Mesendoderm (in vitro differentiated cells): Measurements from ENCODE around the gene THAP7.

ENCODE experiments used
- DNase-seq: peaks from one replicate; pipeline ENCODE4 v3.0.0; 2013
- H2AK5ac ChIP-seq: 2 replicates; pipeline ENCODE4 v1.6.1; 2013; ENCODE audit warnings: low read length, inconsistent platforms
- H2BK120ac ChIP-seq: 2 replicates; pipeline ENCODE4 v1.6.1; 2013; ENCODE audit warnings: low read depth, mild to moderate bottlenecking, low read length, moderate library complexity, mixed read lengths
- H2BK15ac ChIP-seq: replicated peaks from 2 replicates; pipeline ENCODE4 v1.6.1; 2013; ENCODE audit warnings: low read depth, mild to moderate bottlenecking, moderate library complexity
- H2BK5ac ChIP-seq: 2 replicates; pipeline ENCODE4 v1.6.1; 2013; ENCODE audit warnings: low read length, inconsistent platforms
- H3K18ac ChIP-seq: 2 replicates; pipeline ENCODE4 v1.6.1; 2013; ENCODE audit warnings: mild to moderate bottlenecking, low read length, mixed read lengths
- H3K23ac ChIP-seq: one replicate; pipeline ENCODE4 v1.6.1; 2013; ENCODE audit warnings: low read length
- H3K27ac ChIP-seq: 2 replicates; pipeline ENCODE4 v1.5.1; 2013; ENCODE audit warnings: low read depth, mild to moderate bottlenecking, inconsistent platforms, low read length, moderate library complexity
- H3K27me3 ChIP-seq: 2 replicates; pipeline ENCODE4 v1.6.1; 2013; ENCODE audit warnings: low read length, control low read depth, mild to moderate bottlenecking, inconsistent platforms; ENCODE audit not compliant: insufficient read depth, poor library complexity
- H3K36me3 ChIP-seq: 2 replicates; pipeline ENCODE4 v1.6.1; 2013; ENCODE audit warnings: low read length, inconsistent platforms; ENCODE audit not compliant: control insufficient read depth, insufficient read depth
- H3K4ac ChIP-seq: one replicate; pipeline ENCODE4 v1.6.1; 2013; ENCODE audit warnings: low read depth, mild to moderate bottlenecking, low read length, moderate library complexity
- H3K4me1 ChIP-seq: 2 replicates; pipeline ENCODE4 v1.6.1; 2013; ENCODE audit warnings: low read depth, low read length, inconsistent platforms; ENCODE audit not compliant: control insufficient read depth
- H3K4me2 ChIP-seq: 2 replicates; pipeline ENCODE4 v1.6.1; 2013; ENCODE audit warnings: low read length
- H3K4me3 ChIP-seq: 2 replicates; pipeline ENCODE4 v1.5.1; 2013; ENCODE audit warnings: mild to moderate bottlenecking, low read length
- H3K56ac ChIP-seq: one replicate; pipeline ENCODE4 v1.6.1; 2013; ENCODE audit warnings: low read length
- H3K79me1 ChIP-seq: 2 replicates; pipeline ENCODE4 v1.6.1; 2013; ENCODE audit warnings: low read length, inconsistent platforms
- H3K79me2 ChIP-seq: 2 replicates; pipeline ENCODE4 v1.6.1; 2013; ENCODE audit warnings: mild to moderate bottlenecking, low read length; ENCODE audit not compliant: control insufficient read depth, insufficient read depth
- H3K9ac ChIP-seq: 2 replicates; pipeline ENCODE4 v1.6.1; 2013; ENCODE audit warnings: low read length, inconsistent platforms
- H4K5ac ChIP-seq: one replicate; pipeline ENCODE4 v1.6.1; 2013; ENCODE audit warnings: low read length
- H4K8ac ChIP-seq: one replicate; pipeline ENCODE4 v1.6.1; 2013; ENCODE audit warnings: low read depth, mild to moderate bottlenecking, control low read depth, low read length, moderate library complexity
- WGBS: extraction: QIAGEN DNeasy Blood & Tissue Kit; methylation state at CpG from one replicate; pipeline ENCODE4 v1.1.7; 2013; ENCODE audit warnings: low lambda C conversion rate, missing lambda C conversion rate; ENCODE audit not compliant: insufficient coverage; ENCODE audit errors: extremely low coverage; 5-methylcytosine and 5-hydroxymethylcytosine counted together

Gene THAP7

GRCh38 chr22:20959578-20960461, 42.1 kb downstream of the THAP7 start:
- Histone ChIP-seq H3K18ac (no peak overlapping the region), H3K79me1 (no peaks in the 10 kb centered on the region), H2BK120ac (no peak overlapping the region), H2AK5ac (no peak overlapping the region), H2BK5ac (no peak overlapping the region), H3K27me3 (peaks cover 7% of the 10 kb centered on the region), H3K4me2 (no peak overlapping the region), H3K4ac (no peak overlapping the region), H4K8ac (no peak overlapping the region), H3K56ac (no peak overlapping the region), H3K9ac (no peak overlapping the region), H3K4me1 (peaks cover 2% of the 10 kb centered on the region), H3K4me3 (no peak overlapping the region), H2BK15ac (no peak overlapping the region), H3K79me2 (no peaks in the 10 kb centered on the region), H3K36me3 (no peaks in the 10 kb centered on the region), H3K23ac (no peak overlapping the region), H4K5ac (no peak overlapping the region), H3K27ac (no peak overlapping the region)
- no peak for DNase-seq
- WGBS = no CpG with 5 or more reads among the region's 20 CpGs

DNA sequence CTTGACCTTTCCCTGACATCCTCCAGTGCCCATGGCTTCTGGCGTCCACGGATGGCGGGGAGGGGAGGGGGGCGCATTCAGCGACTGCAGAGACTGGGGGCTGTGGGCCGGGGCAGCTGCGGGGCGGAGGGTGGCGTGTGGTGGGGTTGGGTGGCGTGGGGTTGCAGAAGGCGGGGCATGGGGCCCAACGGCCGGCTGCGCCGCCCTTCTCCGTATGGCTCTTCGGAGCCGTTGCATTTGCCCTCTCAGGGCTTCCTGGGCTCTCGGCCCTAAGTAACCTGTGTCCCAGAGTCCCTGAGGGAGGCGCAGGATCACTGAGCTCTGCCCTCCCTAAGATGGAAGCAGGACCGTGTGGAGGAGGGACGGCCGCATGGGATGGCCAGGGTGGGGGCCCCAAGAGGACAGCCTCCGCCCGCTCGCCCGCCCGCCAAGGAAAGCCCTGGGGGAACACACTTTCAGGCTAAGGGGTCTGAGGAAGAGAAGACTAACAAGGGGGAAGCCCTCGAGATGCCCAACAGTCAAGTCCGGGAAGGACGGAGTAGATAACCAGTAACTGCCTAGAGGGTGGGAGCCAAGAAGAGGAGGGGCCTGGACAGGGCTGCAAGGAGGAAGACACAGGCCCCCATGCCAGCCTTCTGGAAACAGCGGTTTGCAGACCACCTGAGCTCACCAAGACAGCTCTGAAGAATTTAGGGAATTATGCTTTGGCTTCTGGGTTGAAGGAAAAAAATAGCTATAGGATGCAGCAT, 44.1 kb downstream of the THAP7 start:
- Histone ChIP-seq H4K8ac (no peak overlapping the region), H3K79me1 (peaks cover 2% of the 10 kb centered on the region), H4K5ac (no peak overlapping the region), H3K36me3 (no peaks in the 10 kb centered on the region), H3K4me2 (peak overlapping the region; percentile 93), H3K4me1 (peaks cover 2% of the 10 kb centered on the region), H3K4ac (no peak overlapping the region), H3K23ac (no peak overlapping the region), H3K4me3 (peak overlapping the region; percentile 63), H3K27me3 (no peaks in the 10 kb centered on the region), H3K79me2 (no peaks in the 10 kb centered on the region), H2BK15ac (no peak overlapping the region), H2BK5ac (no peak overlapping the region), H3K27ac (no peak overlapping the region), H3K9ac (peak overlapping the region; percentile 83), H3K56ac (peak overlapping the region; percentile 91), H2BK120ac (no peak overlapping the region), H3K18ac (no peak overlapping the region), H2AK5ac (no peak overlapping the region)
- WGBS = no CpG with 5 or more reads among the region's 32 CpGs
- peak; percentile 76 for DNase-seq

DNA sequence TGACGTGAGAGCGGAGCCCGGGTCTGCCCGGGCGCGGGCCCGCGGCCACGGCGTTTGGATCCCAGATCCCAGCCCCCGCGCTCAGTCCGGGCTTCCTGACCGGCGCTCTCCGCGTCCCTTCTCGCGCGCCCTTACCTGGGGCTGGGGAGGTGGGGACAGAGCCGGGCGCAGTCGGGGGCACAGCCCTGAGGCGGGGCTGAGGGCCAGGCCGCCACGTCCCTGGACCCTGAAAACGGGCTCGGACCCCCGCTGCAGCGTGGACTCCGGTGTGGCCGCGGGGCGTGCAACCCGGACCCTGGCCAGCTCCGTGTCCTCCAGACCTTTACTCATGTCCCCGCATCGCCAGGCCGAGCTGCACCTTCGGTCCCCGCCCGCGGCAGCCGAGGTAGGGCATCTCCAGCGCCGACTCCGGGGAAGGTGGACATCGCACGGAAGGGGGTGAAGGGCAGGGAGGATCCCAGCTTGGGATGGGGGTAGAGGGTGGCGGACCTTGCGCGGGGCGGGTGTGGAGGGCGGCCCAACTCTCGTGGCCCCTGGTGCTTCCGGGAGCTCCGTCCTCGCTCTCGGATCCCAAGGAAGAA, 44.7 kb downstream of the THAP7 start:
- Histone ChIP-seq H3K4ac (no peak overlapping the region), H3K79me2 (no peaks in the 10 kb centered on the region), H3K56ac (peak overlapping the region; percentile 91), H4K5ac (no peak overlapping the region), H2AK5ac (no peak overlapping the region), H3K36me3 (peaks cover 2% of the 10 kb centered on the region), H3K4me1 (peaks cover 2% of the 10 kb centered on the region), H2BK15ac (no peak overlapping the region), H3K4me3 (peak overlapping the region; percentile 63), H3K27me3 (no peaks in the 10 kb centered on the region), H3K23ac (peak overlapping the region; percentile 89), H2BK5ac (no peak overlapping the region), H3K27ac (no peak overlapping the region), H3K79me1 (peaks cover 5% of the 10 kb centered on the region), H2BK120ac (no peak overlapping the region), H3K4me2 (peak overlapping the region; percentile 93), H3K18ac (no peak overlapping the region), H3K9ac (peak overlapping the region; percentile 83), H4K8ac (no peak overlapping the region)
- peak; percentile 48 for DNase-seq
- WGBS = no CpG with 5 or more reads among the region's 59 CpGs

DNA sequence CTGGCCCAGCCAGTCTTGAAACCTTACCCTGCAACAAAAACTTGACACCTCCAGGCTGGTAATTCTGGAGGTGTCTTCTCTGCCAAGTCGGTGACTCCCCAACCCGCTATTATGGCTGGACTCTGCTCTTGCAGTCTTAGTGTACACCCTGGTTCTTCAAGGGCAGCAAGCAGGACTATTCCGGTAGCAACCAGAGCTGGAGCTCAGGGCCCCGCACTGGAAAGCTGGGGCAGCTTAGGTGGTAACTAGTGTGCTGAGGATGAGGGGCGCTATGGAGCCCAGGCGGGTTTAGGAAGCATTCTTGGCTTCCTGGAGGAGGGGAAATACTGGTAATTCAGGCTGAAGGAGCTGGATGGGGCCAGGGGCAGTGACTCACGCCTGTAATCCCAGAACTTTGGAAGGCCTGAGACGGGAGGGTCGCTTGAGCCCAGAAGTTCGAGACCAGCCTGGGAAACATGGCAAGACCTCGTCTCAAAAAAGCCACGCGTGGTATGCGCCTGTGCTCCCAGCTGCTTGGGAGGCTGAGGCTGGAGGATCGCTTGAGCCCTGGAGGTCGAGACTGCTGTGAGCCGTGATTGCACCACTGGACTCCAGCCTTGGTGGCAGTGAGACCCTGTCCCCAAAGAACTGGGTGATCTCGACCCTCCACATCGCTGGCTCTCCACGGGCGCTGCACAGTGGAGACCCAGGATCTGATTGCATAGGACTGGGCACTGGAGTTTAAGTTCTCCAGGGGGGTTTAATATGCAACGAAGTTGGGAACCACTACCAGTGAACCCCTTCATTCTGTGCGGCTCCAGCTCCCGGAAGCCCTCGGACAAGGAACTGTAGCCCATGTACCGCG, 45.4 kb downstream of the THAP7 start:
- H3K18ac ChIP-seq = no peak overlapping the region
- peak overlapping the region; percentile 29 for H3K23ac ChIP-seq
- no peak overlapping the region for H3K4ac ChIP-seq
- H3K79me2 ChIP-seq = no peaks in the 10 kb centered on the region
- no peak overlapping the region for H2BK120ac ChIP-seq
- no peaks in the 10 kb centered on the region for H3K27me3 ChIP-seq
- H3K27ac ChIP-seq = no peak overlapping the region
- peak; percentile 94 for DNase-seq
- H2BK15ac ChIP-seq = no peak overlapping the region
- WGBS = no CpG with 5 or more reads among the region's 27 CpGs
- H2AK5ac ChIP-seq = no peak overlapping the region
- peak overlapping the region; percentile 83 for H3K9ac ChIP-seq
- H4K5ac ChIP-seq = no peak overlapping the region
- H3K4me3 ChIP-seq = no peak overlapping the region
- H3K4me2 ChIP-seq = peak overlapping the region; percentile 93
- peaks cover 2% of the 10 kb centered on the region for H3K36me3 ChIP-seq
- peak overlapping the region; percentile 91 for H3K56ac ChIP-seq
- no peak overlapping the region for H4K8ac ChIP-seq
- peaks cover 5% of the 10 kb centered on the region for H3K79me1 ChIP-seq
- no peak overlapping the region for H2BK5ac ChIP-seq
- H3K4me1 ChIP-seq = peaks cover 2% of the 10 kb centered on the region

DNA sequence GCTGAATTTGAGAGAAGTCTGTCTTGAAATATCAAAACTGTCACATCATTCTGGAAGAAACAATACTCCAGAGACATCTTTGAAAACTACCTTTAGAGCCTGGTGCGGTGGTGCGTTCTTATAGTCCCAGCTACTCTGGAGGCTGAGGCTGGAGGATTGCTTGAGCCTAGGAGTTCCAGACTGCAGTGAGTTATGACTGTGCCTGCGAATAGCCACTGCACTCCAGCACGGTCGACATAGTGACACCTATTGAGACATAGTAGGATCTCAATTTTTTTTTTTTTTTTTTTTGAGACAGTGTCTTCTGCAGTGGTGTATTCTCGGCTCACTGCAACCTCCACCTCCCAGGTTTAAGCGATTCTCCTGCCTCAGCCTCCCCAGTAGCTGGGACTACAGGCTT, 46.4 kb downstream of the THAP7 start:
- Histone ChIP-seq H4K8ac (no peak overlapping the region), H3K79me1 (peaks cover 7% of the 10 kb centered on the region), H3K27ac (no peak overlapping the region), H2BK120ac (no peak overlapping the region), H4K5ac (no peak overlapping the region), H2BK15ac (no peak overlapping the region), H3K36me3 (peaks cover 2% of the 10 kb centered on the region), H3K4me2 (no peak overlapping the region), H2AK5ac (no peak overlapping the region), H3K27me3 (no peaks in the 10 kb centered on the region), H3K18ac (no peak overlapping the region), H3K4ac (no peak overlapping the region), H3K9ac (no peak overlapping the region), H3K4me1 (peaks cover 2% of the 10 kb centered on the region), H3K56ac (no peak overlapping the region), H3K23ac (no peak overlapping the region), H3K4me3 (no peak overlapping the region), H2BK5ac (no peak overlapping the region), H3K79me2 (no peaks in the 10 kb centered on the region)
- DNase-seq = no peak
- WGBS = no CpG with 5 or more reads among the region's 7 CpGs
